Measurements from ENCODE around the gene DUSP6.

DNA sequence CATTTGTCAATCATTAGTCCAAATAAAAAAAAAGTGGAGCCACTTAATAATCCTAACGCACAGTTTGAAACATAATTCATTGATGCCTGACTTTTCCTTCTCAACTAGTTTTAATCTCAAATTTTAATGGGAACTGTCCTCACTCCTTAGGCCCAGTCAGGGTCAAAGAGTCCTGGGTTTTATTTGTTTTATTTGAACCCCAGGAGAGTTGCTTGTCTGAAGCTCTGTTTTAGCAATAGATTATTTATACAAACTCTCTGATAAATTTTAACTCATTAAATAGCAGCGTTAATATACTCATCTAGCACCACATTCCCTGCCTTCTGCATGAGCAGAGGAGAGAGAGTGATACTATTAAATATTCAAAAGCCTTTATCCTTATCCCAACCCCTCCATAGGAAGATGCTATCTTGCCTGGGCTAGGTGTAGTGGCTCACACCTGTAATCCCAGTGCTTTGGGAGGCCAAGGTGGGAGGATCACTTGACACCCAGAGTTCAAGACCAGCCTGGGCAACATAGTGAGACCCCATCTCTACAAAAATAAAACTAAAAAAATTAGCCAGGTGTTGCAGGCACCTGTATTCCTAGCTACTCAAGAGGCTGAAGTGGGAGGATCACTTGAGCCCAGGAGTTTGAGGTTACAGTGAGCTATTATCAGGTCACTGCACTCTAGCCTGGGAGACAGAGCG, 14.5 kb upstream of the DUSP6 start:
- TF ChIP-seq POLR2AphosphoS5 (IDR thresholded peaks at IDR 0.05; ENCODE audit: borderline replicate concordance, low read depth, low read length) (no peak), EZH2 (IDR thresholded peaks at IDR 0.05) (no peak), FOXP2 (optimal IDR thresholded peaks at IDR 0.05; ENCODE audit: control extremely low read depth, extremely low read length, insufficient read depth) (no peak)

Data from SK-N-MC (cell line).